Mesothelial cell of epicardium (in vitro differentiated cells): Measurements from ENCODE around the gene WFDC12. TPM values are rescaled to one million over a fixed set of nuclear protein-coding genes. Genes with fewer than 3 reads are reported as not detected.

Source experiments
- DNase-seq, 2 experiments: peaks; one replicate each; pipeline ENCODE4 v3.0.0; 2021; ENCODE audit warnings: low spot score in 2 of 2; ENCODE audit not compliant: unreplicated experiment in 2 of 2
- H3K27ac Mint-ChIP-seq: 2 replicates; pipeline ENCODE4 v1.8.0; 2021; ENCODE audit warnings: mixed read lengths
- H3K27me3 Mint-ChIP-seq: 2 replicates; pipeline ENCODE4 v1.8.0; 2021; ENCODE audit warnings: low read depth, mixed read lengths
- H3K36me3 Mint-ChIP-seq: 2 replicates; pipeline ENCODE4 v1.8.0; 2021; ENCODE audit warnings: mixed read lengths
- H3K4me1 Mint-ChIP-seq: 2 replicates; pipeline ENCODE4 v1.8.0; 2021; ENCODE audit warnings: mixed read lengths
- H3K4me3 Mint-ChIP-seq: 2 replicates; pipeline ENCODE4 v1.8.0; 2021; ENCODE audit warnings: mild to moderate bottlenecking, moderate library complexity, mixed read lengths
- H3K9me3 Mint-ChIP-seq: 2 replicates; pipeline ENCODE4 v1.8.0; 2021; ENCODE audit warnings: mixed read lengths
- total RNA-seq: library from RNA; stranded (reverse); gene quantifications from 3 replicates; pipeline ENCODE4 v1.2.1, GENCODE V29; 2021
- TF ChIP-seq, protein P1 (sequence below): fragments of 200-600 bp; sonication (generic); IDR thresholded peaks from one replicate; pipeline ENCODE4 v1.5.0; 2021; ENCODE audit warnings: antibody characterized with exemption; ENCODE audit not compliant: unreplicated experiment

WFDC12 gene
- total RNA-seq, 1 donor from 2014 or later, result not detected

DNA sequence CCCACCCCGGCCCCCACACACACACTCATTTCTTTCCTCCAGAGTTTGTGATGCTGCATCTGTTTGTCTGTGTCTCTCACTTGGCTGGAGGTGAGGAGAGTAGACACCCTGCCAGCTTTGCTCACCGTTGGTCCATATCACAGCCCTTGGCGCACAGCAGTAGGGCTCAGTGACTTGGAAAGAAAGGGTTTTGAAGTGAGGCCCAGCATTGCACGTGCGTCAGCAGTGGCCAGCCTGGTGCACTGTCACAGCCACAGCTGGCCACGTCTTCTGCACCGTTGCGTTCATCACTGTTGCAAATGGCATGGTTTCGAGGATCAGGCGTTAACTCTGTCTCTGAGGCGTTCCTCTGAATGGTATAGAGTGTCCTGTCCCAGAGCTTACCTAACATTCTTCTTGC, 13.0 kb downstream of the WFDC12 start:
- Mint-ChIP-seq H3K9me3 (no peaks in the 10 kb centered on the region), H3K36me3 (no peaks in the 10 kb centered on the region), H3K27ac (no peak overlapping the region), H3K27me3 (peaks cover 18% of the 10 kb centered on the region), H3K4me1 (no peaks in the 10 kb centered on the region), H3K4me3 (no peak overlapping the region)
- TF ChIP-seq, protein P1, sequence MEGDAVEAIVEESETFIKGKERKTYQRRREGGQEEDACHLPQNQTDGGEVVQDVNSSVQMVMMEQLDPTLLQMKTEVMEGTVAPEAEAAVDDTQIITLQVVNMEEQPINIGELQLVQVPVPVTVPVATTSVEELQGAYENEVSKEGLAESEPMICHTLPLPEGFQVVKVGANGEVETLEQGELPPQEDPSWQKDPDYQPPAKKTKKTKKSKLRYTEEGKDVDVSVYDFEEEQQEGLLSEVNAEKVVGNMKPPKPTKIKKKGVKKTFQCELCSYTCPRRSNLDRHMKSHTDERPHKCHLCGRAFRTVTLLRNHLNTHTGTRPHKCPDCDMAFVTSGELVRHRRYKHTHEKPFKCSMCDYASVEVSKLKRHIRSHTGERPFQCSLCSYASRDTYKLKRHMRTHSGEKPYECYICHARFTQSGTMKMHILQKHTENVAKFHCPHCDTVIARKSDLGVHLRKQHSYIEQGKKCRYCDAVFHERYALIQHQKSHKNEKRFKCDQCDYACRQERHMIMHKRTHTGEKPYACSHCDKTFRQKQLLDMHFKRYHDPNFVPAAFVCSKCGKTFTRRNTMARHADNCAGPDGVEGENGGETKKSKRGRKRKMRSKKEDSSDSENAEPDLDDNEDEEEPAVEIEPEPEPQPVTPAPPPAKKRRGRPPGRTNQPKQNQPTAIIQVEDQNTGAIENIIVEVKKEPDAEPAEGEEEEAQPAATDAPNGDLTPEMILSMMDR, result no peak
- DNase-seq, result no peak

GRCh38 chr20:45110301-45110700, 14.0 kb downstream of the WFDC12 start:
- TF ChIP-seq, protein P1, result no peak
- no peak overlapping the region for H3K4me3 Mint-ChIP-seq
- H3K27ac Mint-ChIP-seq, result no peak overlapping the region

GRCh38 chr20:45109634-45110033, 14.6 kb downstream of the WFDC12 start:
- DNase-seq, result no peak
- peaks cover 14% of the 10 kb centered on the region for H3K27me3 Mint-ChIP-seq
- no peaks in the 10 kb centered on the region for H3K9me3 Mint-ChIP-seq
- TF ChIP-seq, protein P1, result no peak
- H3K36me3 Mint-ChIP-seq, result no peaks in the 10 kb centered on the region
- H3K4me1 Mint-ChIP-seq, result no peaks in the 10 kb centered on the region
- H3K27ac Mint-ChIP-seq, result no peak overlapping the region
- no peak overlapping the region for H3K4me3 Mint-ChIP-seq

More at GRCh38 chr20:45110301-45110700, 14.0 kb downstream of the WFDC12 start:
- Mint-ChIP-seq H3K4me1 (no peaks in the 10 kb centered on the region), H3K9me3 (no peaks in the 10 kb centered on the region), H3K36me3 (no peaks in the 10 kb centered on the region), H3K27me3 (peaks cover 19% of the 10 kb centered on the region)
- DNase-seq, result no peak

GRCh38 chr20:45105317-45105716, 18.9 kb downstream of the WFDC12 start:
- H3K36me3 Mint-ChIP-seq, result no peaks in the 10 kb centered on the region
- H3K4me3 Mint-ChIP-seq, result no peak overlapping the region
- peaks cover 23% of the 10 kb centered on the region for H3K27me3 Mint-ChIP-seq
- TF ChIP-seq, protein P1, result no peak
- no peak overlapping the region for H3K27ac Mint-ChIP-seq
- DNase-seq, result no peak
- no peaks in the 10 kb centered on the region for H3K9me3 Mint-ChIP-seq
- H3K4me1 Mint-ChIP-seq, result peaks cover 2% of the 10 kb centered on the region

GRCh38 chr20:45104786-45105185, 19.5 kb downstream of the WFDC12 start:
- TF ChIP-seq, protein P1, result no peak
- Mint-ChIP-seq H3K9me3 (no peaks in the 10 kb centered on the region), H3K27me3 (peaks cover 28% of the 10 kb centered on the region), H3K36me3 (no peaks in the 10 kb centered on the region), H3K4me3 (no peak overlapping the region), H3K4me1 (peaks cover 2% of the 10 kb centered on the region), H3K27ac (no peak overlapping the region)
- DNase-seq, result no peak

DNA sequence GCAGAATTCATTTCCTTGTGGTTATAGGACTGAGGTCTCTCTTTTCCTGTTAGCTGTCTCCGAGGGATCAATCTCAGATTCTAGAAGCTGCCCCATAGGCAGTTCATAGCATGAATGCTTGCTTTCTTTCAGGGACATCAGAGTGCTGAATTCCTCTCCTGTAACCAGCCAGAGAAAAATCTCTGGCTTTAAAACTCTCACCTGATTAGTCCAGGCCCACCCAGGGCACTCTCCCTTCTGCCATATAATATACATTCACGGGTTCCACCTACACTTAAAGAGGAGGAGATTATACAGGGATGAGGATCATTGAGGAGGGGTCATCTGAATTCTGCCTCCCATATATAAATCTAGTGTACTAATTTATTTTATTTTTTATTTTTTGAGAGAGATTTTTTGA, 21.2 kb downstream of the WFDC12 start:
- Mint-ChIP-seq H3K36me3 (no peaks in the 10 kb centered on the region), H3K27ac (no peak overlapping the region), H3K4me3 (no peak overlapping the region), H3K9me3 (no peaks in the 10 kb centered on the region), H3K4me1 (peaks cover 2% of the 10 kb centered on the region), H3K27me3 (peaks cover 40% of the 10 kb centered on the region)
- TF ChIP-seq, protein P1, result no peak
- DNase-seq, result no peak
